Femur (tissue), 1 donor: ENCODE results near the gene LGI4.
"Not testable (repeated sequence)": the region's sequence is repeated elsewhere in the genome, so short reads cannot be mapped to it uniquely, and the experiment has no call there.

Source experiments
- DNase-seq: peaks from one replicate; pipeline ENCODE4 v3.0.0-alpha.2; 2017

The LGI4 gene

DNA sequence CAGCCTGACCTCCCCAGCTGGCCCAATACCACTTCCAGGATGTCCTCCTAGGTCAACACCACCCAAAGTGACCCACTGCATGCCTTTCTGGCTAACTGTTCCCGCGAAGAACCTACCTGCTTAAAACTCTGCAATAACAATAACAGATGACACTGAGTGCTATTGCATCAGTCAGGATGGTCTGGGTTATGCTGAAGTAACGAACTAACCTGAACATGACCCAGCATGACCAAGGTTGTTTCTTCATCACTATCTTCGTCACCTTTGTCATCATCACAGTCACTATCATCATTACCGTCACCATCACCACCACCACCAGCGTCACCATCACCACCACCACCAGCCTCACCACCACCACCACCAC is 29.8 kb downstream of the LGI4 start:
- DNase-seq, result no peak

DNA sequence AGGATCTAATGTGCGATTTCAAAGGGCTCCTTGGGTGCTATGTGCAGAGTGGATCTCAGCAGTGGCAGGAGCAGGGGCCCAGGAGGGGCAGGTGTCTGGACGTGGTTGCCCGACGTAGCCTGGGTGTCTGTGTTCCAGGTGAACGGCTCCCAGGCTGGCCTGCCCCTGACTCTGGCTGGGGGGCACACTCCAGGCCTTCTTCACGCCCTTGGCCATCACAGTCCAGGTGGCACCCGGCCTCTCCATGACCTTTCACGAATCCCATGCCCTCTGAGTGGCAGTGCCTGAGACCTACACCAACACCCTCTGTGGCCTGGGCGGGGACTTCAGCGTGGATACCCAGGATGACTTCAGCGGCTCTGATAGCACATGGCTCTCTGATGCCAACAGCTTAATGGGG is 30.5 kb downstream of the LGI4 start:
- DNase-seq, result no peak

DNA sequence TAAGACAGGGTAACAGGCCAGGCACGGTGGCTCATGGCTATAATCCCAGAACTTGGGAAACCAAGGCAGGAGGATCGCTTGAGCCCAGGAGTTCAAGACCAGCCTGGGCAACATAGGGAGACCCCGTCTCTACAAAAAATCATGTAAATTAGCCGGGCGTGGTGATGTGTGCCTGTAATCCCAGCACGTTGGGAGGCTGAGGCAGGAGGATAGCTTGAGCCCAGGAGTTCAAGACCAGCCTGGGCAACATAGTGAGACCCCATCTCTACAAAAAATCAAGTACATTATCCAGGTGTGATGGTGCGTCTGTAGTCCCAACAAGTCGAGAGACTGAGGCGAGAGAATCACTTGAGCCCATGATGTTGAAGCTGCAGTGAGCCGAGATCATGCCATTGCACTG is 31.2 kb downstream of the LGI4 start:
- not testable (repeated sequence) for DNase-seq

DNA sequence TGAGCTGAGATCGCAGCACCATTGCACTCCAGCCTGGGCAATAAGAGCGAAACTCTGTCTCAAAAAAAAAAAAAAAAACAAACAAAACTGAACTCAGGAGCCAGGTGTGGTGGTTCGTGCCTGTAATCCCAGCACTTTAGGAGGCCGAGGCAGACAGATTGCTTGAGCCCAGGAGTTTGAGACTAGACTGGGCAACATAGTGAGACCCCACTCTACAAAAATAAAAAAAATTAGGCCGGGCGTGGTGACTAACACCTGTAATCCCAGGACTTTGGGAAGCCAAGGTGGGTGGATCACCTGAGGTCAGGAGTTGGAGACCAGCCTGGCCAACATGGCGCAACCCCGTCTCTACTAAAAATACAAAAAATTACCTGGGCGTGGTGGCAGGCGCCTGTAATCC is 32.9 kb downstream of the LGI4 start:
- DNase-seq, result not testable (repeated sequence)

DNA sequence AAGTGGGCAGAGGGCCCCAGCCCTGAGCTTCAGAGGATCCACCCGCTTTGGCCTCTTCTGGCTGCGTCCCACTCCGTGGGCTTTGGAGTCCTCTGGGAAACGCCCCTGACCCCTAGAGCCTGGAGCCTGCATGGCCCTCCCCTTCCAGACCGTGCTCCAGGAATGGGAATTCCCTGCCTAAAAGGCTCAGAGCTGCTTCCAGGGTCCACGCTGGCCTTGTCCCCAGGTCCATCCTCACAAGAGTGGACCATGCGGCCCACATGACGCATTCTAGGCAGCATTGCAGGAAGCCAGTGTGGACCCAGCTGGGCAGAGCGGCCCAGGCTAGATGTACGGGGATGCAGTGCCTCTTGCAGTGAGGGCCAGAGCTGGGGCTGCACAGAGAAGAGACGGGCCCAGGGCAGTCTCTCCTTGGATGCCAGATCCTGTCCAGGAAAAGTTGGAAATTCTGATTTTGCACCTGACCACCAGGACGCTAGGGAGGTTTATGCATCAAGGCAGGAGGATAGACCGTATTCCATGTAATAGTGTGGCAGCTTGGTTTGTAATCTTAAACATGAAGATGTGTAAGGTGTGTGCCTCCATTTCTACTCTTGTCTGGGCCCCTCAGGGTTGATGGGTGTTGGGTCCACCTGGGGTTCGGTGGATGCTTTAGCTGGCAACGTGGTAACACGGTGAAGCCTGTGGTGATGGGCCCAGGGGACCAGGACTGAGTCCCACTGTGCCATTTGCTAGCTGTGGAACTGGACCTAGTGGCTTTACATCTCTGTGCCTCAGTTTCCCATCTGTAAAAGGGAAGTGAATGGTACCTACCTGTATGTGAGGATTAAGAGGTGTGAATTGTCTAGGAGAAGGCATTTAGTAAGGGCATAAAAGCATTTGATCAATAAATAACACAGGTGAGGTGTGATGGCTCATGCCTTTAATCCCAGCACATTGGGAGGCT is 34.0 kb downstream of the LGI4 start:
- no peak for DNase-seq

DNA sequence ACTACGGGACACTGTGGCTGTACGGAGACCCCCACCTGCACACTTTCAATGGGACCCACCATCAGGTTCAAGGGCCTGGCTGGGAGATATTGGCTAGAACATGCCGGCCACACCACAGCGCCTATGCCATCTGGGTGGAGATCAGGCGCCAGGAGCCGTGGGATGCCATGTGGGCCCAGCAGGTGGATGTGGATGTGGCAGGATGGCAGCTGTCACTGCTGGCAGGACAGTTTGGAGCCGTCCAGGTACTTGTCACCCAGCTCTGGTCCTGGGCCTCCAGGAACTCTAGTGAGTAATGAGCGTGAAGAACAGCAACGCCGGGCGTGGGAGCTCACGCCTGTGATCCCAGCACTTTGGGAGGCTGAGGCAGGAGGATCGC is 35.0 kb downstream of the LGI4 start:
- no peak for DNase-seq

DNA sequence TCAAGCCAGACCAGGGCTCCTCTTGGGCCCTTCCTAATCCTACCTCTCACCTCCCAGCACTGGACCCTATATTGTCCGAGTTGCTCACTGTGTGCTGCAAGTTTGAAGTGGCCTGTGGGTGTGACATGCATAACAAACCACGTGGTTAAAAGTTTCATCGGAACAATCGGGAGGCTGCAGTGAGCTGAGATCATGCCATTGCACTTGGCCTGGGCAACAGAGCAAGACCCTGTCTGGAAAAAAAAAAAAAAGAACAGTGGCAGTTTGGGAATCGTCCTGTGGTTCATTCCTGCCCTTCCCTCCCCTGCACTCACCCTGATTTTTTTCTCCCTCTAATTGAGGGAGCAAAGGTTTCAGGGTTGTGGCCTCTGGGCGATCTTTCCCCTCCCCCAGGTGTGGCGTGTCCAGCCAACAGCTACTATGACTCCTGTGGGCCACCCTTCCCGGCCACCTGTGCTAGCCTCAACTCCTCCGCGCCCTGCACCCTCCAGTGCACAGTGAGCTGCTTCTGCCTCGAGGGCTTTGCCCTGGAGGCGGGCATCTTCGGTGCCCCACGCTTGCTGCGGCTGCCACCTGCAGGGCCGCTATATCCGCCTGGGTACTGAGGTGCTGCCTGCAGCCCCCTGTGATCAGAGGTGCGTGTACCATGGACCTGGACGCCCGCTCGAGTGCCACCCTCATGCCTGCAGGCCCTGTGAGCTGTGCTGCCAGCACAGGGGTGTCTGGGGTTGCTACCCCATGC is 35.5 kb downstream of the LGI4 start:
- DNase-seq, result no peak

DNA sequence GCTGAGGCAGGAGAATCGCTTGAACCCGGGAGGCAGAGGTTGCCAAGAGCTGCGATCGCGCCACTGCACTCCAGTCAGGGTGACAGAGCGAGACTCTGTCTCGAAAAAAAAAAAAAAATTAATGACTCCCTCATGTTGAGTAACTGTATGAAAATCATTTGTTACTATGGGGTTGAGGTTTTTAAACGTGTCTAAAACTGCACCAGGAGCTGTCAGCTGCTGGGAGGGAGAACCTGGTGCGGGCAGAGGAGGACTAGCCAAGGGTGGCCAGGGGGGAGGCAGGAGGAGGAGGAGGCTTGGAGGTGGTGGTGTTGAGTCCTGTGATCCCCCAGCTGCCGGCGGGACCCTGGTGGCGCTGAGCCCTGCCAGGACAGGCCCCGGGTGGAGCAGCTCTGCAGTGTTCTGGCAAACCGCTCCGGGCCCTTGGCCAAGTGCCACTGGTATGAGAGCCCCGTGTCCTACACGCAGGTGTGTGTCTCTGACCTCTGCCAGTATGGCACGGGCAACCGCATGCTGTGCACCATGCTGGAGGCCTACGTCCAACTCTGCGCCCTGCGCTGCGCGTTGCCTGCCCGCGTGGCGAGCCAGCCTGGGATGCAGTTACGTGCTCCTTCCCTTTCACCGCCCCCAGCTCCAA is 36.3 kb downstream of the LGI4 start:
- DNase-seq, result no peak

DNA sequence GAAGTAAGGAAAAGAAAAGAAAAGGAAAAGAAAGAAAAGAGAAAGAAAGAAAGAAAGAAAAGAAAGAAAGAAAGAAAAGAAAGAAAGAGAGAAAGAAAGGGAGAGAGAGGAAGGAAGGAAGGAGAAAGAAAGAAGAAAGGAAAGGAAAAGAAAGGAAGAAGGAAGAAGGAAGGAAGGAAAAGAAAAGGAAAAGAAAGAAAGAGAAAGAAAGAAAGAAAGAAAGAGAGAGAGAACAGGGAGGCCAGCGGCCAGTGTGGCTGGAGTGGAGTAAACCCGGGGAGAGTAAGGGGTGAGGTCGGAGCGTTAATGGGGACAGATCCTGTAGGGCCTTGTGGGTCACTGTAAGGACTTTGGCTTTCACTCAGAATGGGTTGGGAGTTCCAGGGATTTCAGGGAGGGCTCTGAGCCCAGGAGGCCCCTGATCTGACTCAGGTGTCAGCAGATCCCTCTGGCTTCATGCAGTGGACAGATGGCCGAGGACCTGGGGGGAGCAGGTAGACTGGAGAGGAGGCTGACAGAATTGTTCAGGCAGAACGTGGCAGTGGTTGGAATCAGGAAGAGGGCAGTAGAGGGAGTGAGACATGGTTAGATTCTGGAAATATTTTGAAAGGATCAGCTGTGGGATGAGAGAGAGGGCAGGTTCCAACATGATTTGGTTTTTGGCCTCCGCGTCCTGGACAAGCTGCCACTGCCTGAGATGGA is 39.0 kb downstream of the LGI4 start:
- DNase-seq, result no peak

DNA sequence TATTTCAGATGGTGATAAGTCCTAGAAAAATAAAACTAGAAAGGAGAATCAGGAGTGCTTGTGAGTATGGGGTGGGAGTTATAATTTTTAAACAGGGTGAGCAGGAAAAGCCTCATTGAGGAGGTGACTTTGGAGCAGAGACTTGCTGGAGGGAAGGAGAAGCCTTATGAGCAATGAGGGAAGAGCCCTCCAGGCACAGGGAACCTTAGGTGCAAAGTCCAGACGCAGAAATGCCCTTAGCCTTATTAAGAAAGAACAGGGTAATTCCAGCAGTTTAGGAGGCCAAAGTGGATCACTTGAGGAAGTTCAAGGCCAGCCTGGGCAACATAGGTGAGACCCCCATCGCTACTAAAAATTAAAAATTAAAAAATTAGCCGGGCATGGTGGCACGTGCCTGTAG is 40.2 kb downstream of the LGI4 start:
- DNase-seq, result no peak

DNA sequence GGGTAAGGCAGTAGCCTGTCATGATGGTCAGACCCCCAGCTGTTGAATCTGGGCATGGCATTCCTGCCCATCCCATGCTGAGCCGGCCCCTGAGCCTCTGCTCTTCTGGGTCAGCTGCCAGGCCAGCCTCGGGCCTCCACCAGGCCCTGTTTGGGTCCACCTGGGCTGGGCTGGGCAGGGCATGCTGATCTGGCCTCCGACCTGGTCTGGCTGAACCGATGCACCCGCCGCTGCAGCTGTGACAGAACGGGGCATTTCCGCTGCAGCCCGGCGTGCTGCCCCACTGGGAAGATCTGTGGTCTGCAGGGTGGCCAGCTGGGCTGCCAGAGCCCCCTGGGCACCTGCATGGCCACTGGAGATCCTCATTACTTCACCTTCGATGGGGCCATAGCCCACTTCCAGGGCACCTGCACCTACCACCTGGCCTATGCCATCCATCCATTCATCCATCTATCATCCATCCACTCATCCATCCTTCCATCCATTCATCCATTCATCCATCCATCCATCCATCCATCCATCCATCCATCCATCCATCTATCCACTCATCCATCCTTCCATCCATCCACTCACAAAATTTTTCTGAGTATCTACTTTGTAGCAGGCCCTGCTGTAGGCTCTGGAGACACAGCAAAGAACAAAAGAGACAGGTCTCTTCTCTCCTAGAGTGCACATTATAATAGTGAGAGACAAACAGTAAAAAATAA is 40.8 kb downstream of the LGI4 start:
- no peak for DNase-seq

DNA sequence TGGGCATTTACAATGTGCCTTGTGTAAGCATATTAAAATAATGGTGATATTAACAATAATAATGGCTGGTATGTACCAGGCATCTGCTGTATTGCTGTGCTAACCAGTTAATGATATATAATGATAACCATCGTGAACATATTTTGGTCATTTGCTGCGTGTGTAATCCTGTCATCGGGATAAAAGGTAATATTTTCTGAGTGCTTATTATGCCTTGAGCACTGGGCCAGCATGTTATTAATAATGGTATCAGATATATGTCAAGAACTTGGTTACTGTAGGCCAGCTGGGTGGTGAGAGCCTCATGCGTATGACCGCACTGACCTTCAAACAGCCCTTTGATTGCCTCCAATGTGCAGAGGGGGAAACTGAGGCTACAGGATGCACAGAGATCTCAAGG is 41.4 kb downstream of the LGI4 start:
- DNase-seq, result no peak

DNA sequence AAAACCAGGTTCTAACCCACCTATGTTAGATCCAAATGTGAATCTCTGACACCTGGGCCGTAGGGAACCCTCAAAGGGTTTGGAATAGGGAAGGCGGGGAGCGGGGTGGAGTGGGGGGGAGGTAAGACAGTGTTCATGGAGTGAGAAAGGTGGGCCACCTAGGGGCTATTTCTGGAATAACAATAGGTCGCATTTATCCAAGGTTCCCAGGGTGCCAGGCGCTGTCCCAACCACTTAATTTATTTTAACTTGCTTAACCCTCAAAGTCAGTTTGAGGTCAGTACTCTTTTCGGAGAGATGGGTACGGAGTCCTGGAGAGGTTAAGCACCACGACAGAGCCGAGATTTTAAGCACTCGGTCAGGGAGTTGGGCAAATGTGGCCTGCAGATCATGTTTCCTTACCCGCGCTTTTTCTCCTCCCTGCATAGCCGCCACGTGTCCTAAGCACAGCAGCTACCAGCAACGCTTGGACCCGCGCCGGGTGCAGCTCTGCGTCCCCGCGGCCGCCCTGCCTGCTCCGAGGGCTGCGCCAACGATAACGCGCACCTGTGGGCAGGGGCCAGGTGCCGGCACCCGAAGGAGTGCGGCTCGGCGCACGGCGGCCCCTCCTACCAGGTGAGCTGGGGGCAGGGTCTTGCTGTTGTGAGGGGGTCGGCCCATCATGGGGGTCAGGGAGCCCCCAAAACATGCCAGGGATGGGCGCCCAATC is 44.2 kb downstream of the LGI4 start:
- DNase-seq, result peak; percentile 55

DNA sequence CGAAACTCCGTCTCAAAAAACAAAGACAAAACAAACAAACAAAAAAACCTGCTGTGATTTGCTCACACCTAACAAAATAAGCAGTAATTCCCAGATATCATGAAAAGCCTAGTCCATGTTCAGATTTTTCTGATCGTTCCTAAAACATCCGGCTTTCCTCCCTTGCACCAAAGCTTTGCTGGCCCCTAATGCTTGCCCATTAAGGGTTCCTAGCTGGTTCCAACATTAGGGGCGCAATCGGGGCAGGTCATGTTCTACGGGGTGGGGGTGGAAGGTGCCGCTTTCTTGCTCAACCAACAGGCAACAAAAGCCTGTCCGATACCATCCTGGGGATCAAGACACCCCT is 44.7 kb downstream of the LGI4 start:
- no peak for DNase-seq

DNA sequence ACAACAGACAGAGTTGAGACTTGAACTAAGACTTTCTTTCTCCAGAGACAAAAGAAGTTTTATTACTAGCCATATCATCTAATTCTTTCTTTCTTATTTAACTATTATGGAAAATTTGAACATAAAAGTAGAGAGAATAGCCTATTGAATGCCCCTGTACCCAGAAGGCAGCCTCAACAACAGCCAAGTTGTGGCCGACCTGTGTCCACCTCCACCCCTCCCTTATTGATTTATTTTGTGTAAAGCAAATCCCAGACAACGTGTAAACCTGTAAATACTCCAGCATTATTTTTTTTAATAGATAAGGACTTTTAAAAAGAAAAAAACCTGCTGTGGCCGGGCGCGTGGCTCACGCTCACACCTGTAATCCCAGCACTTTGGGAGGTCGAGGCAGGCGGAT is 45.3 kb downstream of the LGI4 start:
- DNase-seq, result no peak

DNA sequence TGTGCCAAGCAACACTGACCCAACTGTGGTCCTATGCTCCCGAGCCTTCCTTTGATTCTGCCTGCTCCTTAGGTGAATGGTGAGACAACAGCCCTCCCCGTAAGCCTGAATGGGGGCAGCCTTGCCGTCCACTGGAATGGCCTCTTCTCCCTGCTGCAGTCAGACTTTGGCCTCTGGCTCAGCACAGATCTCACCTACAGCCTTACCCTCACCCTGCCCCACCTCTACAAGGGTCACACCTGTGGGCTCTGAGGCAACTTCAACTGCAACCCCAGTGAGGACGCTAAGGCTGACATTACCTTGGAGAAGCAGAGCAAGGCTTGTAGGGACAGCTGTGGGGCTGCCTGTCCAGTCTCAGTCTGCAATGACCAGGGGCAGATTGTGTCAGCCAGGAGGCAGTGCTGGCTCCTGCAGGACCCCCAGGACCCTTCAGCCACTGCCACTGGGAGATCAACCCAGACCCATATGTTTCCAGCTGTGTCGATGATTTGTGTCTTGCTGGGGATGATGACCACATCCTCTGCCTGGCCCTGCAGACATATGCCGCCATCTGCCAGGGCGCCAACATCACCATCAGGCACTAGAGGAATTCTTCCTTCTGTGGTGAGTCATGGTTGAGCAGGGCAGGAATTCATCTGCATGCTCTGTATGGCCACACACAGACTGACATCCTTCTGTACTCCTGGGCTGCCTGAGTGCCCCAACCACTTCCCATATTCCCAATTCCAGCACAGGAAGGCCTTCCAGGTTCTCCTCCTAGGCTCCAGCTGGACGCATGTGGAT is 46.5 kb downstream of the LGI4 start:
- no peak for DNase-seq

DNA sequence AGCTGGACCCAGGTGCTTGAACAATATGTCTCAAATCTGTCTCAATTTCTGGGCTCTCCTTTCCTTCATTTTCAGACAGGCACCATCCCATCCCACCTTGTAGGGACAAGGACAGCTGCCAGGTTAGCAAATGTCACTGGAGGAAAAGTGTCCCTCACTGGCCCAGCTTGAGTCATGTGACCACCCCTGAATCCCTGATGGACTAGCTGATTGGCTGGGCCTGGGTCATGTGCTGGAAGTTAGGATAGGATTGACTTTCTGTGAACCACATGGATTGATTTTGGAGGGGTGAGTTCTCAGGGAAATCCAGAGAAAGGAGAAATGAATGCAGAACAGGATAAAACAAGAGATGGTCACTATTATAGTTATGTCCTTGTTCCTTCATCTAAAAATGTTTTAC is 47.5 kb downstream of the LGI4 start:
- DNase-seq, result no peak

DNA sequence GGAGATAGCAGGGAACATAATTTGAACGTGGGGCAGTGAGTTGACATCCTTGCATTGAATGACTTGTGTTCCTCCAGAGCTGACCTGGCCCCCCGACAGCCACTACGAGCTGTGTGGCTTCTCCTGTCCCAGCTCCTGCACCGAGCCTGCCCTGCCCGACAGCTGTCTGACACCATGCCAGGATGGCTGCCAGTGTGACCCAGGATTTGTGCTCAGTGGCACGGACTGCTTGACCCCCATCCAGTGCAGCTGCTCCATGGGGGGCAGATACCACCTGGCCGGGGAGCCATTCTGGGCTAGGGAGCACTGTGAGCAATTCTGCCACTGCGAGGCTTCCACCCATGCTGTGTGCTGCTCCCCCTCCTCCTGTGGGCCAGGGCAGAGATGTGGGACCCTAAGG is 48.4 kb downstream of the LGI4 start:
- DNase-seq, result no peak

DNA sequence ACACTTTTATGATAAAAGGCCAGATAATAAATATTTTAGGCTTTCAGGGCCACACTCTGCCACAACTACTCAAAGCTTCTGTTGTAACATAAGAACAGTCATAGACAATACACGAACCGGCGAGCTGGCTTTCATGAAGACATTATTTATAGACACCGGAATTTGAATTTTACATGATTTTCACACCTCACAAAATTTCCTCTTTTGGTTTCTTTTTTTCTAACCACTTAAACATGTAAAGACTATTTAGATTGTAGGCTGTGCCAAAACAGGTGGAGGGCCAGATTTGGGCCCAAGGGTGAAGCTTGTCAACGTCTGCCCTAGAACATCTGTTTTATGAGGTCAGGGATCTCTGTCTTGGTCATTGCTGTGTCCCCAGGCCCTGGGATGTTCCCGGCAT is 48.9 kb downstream of the LGI4 start:
- DNase-seq, result no peak

DNA sequence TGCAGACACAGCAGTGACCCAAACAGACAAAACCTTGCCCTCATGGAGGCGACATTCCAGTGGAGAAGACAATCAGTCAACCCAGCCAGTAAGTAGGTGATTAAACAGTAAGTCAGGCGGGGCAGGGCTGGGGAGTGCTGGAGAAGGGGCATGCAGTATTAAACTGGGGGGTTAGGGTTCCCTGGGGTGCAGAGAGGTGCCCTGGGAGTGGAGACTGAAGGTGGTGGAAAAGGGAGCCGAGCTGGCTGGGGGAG is 50.4 kb downstream of the LGI4 start:
- no peak for DNase-seq

DNA sequence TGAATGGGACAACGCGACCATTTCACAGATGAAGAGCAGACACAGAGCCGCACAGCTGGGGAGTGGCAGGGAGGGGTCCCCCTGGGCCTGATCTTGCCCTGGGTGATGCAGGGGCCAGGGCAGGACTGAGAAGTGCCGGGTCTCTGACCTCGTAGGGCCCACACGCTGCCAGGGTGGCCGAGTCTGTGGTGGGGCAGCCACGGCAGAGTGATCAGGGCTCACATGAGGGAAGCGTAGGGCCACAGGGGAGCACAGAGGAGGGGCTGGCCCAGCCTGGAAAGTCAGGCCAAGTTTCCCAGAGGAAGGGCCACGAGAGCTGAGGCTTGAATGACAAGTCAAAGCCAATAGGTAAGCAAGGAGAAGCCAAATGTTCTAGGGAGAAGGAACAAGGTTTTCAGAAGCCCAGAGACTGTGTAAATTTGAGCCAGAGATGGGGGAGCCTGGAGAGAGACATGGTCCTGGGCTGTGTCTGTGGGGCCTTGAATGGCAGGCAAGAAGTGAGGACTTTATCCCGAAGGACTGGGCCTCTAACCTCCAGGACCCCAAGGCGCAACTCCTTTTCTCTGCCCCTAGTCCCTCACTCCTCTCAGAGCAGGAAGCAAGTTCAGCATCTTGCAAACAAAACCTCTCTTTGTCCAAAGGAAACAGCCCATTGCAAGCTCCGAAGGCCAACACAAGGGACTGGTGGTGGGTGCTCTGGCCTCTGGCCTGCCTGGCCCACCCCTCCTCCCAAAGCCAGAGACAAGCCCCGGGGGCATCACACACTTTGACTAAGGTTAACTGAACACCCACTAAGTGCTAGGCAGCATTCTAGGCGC is 51.0 kb downstream of the LGI4 start:
- no peak for DNase-seq
